DOHH2 (cell line): ENCODE results near the gene WDR35.

Experiments
- CTCF ChIP-seq: fragments of 200-600 bp; sonication (generic); IDR thresholded peaks from one replicate; pipeline ENCODE4 v1.5.1; 2014; ENCODE audit warnings: antibody characterized with exemption, mild to moderate bottlenecking, low read depth, low read length; ENCODE audit not compliant: poor library complexity, severe bottlenecking
- EZH2phosphoT487 ChIP-seq: fragments of 200-600 bp; sonication (generic); IDR thresholded peaks from 2 replicates; pipeline ENCODE4 v1.6.1; 2017; ENCODE audit warnings: borderline replicate concordance, mild to moderate bottlenecking, antibody characterized with exemption, low read length, moderate library complexity, mixed read lengths

- TF ChIP-seq CTCF (no peak), EZH2phosphoT487 (no peak)
These were observed 40.8 kb downstream of the WDR35 start for GRCh38 chr2:19949071-19949470.
